HG03060 (cell line): ENCODE data around the gene INTS3.

Experiments used
- ATAC-seq: cut with Tn5 transposase; IDR thresholded peaks from one replicate; pipeline ENCODE4 v1.9.1; 2021; ENCODE audit warnings: low read depth, moderate number of reproducible peaks; ENCODE audit not compliant: unreplicated experiment

Gene INTS3

DNA sequence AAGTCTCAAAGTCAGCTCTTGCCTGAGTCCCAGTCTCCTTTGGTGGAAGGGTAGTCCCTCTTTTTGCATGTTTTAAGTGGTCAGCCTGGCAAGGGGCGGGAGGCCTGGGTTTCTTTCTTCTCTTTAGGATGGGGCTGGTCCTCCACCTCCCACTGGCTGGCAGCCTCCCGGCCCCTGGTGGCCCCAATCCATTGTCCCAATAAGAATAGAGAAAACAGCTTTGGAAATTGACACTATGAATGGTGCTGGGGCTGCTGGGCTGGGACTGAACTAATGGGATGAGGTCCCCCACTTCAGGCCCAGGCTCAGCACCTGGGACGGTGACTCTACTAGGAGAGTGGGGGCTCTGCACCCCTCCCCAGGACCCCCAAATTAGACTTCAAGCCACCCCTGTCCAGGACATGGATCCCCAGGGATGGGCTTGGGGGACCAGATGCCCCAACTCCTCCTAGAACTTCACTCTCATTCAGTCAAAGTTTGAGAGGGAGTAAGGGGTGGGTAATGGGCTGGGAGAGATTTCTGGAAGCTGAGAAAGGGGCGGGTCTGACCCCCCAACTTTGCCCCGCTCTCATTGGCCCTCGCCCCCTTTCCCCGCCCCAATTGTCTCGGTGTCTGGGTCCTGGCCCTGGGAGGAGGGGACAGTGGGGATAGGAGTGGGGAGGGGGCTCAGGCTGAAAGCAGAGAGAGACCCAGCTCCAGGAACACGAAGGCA is 65.6 kb downstream of the INTS3 start:
- no peak for ATAC-seq

- no peak for ATAC-seq
These were observed 66.2 kb downstream of the INTS3 start for GRCh38 chr1:153793973-153794615.

GRCh38 chr1:153794624-153795329 is 66.9 kb downstream of the INTS3 start:
- ATAC-seq, result no peak

GRCh38 chr1:153795330-153795837 is 67.5 kb downstream of the INTS3 start:
- no peak for ATAC-seq

GRCh38 chr1:153795934-153796785 is 68.3 kb downstream of the INTS3 start:
- ATAC-seq, result no peak

DNA sequence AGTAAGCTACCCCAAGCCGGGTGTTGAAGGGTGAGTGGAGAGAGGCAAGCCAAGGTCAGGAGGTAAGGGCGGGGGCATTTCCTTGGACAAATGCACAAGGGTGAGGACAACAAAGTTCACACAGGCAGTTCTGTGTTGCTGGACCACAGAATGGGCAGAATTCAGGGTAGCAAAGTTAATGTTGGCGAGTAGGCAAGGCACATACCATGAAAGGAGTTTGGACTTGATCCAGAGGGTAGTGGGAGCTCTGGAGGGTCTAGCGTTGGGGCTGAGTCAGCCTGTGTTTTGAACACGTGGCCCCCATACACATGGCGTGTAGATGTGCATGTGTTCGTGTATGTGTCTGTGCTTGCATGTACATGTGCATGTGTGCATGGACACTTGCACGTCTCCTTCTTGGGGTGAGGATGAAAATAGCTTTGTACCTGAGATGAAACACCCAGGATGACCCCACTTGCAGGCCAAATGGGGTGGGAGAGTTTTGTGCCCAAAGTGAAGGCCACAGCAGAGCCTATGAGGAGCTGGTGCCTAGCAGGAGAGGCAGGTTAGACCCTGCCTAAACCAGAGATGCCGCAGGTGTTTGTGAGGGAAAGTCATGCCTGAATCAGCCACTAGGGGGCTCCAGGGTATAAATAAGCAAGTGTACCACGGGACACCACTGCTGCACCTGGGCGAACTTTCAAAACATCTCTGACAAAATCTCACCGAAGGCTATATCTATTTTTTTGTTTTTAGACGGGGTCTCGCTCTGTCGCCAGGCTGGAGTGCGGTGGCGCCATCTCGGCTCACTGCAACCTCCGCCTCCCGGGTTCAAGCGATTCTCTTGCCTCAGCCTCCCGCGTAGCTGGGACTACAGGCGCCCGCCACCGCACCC is 69.2 kb downstream of the INTS3 start:
- ATAC-seq, result no peak

- no peak for ATAC-seq
These were observed 70.6 kb downstream of the INTS3 start for GRCh38 chr1:153798468-153798780.

- ATAC-seq, result no peak
These were observed 71.2 kb downstream of the INTS3 start for GRCh38 chr1:153799016-153799415.

DNA sequence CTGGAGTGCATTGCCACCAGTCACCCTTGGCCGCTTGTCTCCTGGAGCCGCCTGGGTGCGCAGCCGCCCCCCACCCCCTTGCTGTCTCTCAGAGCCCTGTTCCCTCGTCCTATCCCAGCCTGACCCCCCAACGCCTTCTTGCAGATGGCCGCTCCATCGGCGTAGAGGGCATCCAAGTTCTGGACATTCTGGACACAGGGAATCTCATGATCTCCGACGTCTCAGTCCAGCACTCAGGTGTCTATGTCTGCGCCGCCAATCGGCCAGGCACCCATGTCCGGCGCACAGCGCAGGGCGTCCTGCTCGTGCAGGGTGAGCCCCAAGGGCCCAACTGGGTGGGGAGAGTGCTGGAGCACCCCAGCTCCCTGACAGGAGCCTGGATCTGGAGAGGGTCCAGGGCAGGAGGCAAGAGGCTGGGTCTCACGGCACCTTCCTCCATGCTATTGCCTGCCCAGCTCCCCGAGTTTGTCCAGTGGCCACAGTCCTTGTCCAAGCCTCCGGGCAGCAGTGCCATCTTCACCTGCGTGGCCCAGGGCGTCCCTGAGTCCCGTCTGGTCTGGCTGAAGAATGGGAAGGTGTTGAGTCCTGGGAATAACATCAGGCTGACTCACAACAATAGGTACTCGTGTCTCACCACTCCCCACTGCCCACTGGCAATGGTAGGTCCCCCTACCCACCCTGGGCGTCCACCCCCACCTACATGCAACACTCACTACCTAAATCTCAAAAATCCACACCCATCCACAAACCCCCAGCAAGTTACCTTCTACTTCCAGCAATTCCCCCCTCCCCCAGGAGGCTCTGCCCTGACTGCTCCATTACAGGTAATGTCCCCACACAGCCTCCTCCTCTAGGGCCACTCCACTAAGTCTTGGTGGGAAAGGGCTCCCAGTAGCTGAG is 72.0 kb downstream of the INTS3 start:
- no peak for ATAC-seq

GRCh38 chr1:153800516-153800915 is 72.7 kb downstream of the INTS3 start:
- no peak for ATAC-seq

GRCh38 chr1:153801028-153801625 is 73.3 kb downstream of the INTS3 start:
- no peak for ATAC-seq

GRCh38 chr1:153801786-153802697 is 74.2 kb downstream of the INTS3 start:
- no peak for ATAC-seq

- no peak for ATAC-seq
These were observed 75.7 kb downstream of the INTS3 start for GRCh38 chr1:153803470-153804056.

DNA sequence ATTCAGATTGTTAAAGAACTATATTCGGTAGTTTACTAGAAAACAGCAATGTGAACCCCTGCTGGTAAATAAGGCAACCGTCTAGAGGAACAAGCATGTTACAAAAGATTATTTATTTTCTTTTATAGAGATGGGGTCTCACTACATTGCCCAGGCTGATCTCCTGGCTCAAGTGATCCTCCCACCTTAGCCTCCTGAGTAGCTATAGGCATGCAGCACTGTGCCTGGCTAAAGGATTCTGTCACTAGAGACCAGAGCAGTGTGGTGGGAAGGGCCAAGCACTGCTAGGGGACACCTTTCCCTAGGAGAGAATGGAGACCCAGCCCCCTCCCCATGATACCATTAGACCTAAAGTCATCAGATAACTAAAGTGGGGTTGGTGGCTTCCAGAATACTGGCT is 76.3 kb downstream of the INTS3 start:
- ATAC-seq, result no peak

DNA sequence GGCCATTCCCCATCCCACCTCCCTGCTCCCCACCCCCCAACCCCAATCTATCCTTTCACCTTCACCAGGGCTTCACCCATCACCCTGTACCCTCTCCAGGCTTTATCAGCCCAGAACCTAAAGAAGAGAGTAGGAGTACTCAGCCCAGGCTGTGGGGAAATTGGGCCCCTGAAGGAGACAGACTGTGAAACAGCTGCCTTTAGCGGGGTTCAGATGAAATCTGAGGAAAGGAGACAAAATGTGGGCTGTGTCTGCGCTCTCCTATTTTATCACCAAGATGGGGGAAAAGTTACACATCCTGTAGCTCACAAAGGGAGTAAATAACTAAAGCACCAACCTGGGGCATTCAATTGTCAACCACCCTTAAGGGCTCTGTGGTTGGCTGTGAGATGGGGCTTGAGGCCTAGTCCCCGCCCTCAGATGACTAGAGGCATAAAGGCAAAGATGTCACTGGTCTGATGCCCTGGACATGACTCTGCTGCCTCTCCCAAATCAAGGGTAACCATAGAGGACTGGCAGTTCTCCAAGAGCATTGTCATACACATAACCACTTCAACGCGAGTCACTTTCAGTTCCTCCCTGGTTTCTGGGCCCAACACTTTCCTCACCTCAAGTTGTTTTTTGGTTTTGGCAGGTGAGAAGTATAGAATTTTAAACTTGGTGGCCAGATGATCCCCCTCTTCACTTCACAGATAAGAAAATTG is 77.3 kb downstream of the INTS3 start:
- ATAC-seq, result peak; percentile 92
